GM13976 (cell line): ENCODE results near the gene RPL36AL.

Source experiments
- DNase-seq: peaks from one replicate; pipeline ENCODE4 v3.0.0; 2012; ENCODE audit warnings: low spot score
- in situ Hi-C: fragments of 300-500 bp; cut with MboI; formaldehyde crosslinking; loops from one replicate; pipeline ENCODE4 v1.12.0; 2022; ENCODE audit warnings: low sequenced_read_pairs, mixed read lengths, inconsistent platforms; ENCODE audit not compliant: unreplicated experiment
- TF ChIP-seq, protein P1 (sequence below): IDR thresholded peaks from 2 replicates; pipeline ENCODE4 v1.5.1; 2012; ENCODE audit warnings: borderline replicate concordance, mild to moderate bottlenecking; ENCODE audit not compliant: insufficient read depth; ENCODE audit errors: extremely low read depth, missing control alignments, control extremely low read depth

Gene RPL36AL

DNA sequence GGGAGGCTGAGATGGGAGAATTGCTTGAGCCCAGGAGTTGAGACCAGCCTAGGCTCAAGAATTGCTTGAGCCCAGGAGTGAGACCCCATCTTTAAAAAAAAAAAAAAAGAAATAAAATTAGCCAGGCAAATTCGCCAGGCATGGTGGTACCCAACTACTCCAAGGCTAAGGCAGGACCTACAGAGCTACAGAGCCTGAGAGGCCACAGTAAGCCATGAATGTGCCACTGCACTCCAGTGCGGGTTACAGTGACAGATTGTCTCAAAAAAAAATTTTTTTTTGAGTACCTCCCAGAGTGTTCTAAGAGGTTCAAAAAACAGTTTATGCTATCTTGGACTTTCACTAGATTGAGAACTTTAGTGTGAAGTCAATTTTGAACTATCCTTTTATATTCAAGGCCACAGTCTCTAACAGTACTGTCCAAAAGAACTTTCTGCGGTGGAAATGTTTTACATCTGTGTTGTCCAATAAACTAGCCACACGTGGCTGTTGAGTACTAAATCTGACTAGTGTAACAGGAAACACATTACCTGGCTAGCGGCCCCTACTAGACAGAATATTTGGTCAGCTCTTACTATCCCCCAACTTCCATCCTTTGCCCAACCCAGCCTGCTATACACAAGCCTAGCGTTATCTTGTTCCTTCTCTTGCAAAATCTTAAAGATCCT, 2.4 kb downstream of the RPL36AL start:
- in situ Hi-C loops: no loop called here
- no peak for DNase-seq
- TF ChIP-seq, protein P1, sequence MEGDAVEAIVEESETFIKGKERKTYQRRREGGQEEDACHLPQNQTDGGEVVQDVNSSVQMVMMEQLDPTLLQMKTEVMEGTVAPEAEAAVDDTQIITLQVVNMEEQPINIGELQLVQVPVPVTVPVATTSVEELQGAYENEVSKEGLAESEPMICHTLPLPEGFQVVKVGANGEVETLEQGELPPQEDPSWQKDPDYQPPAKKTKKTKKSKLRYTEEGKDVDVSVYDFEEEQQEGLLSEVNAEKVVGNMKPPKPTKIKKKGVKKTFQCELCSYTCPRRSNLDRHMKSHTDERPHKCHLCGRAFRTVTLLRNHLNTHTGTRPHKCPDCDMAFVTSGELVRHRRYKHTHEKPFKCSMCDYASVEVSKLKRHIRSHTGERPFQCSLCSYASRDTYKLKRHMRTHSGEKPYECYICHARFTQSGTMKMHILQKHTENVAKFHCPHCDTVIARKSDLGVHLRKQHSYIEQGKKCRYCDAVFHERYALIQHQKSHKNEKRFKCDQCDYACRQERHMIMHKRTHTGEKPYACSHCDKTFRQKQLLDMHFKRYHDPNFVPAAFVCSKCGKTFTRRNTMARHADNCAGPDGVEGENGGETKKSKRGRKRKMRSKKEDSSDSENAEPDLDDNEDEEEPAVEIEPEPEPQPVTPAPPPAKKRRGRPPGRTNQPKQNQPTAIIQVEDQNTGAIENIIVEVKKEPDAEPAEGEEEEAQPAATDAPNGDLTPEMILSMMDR: no peak

DNA sequence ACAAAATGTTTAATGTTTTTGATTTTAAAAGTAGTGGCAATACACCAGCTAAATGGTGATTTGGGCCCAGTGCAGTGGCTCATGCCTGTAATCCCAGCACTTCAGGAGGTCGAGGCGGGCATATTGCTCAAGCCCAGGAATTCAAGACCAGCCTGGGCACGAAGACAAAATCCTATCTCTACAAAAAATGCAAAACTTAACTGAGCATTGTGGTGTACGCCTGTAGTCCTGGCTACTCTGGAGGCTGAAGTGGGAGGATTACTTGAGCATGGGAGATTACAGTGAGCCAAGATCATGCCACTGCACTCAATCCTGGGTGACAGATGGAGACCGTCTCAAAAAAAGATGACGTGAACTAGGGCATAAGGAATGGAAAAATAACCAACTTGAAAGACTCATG, 4.7 kb downstream of the RPL36AL start:
- in situ Hi-C loops: no loop called here
- DNase-seq: no peak
- TF ChIP-seq, protein P1: no peak

DNA sequence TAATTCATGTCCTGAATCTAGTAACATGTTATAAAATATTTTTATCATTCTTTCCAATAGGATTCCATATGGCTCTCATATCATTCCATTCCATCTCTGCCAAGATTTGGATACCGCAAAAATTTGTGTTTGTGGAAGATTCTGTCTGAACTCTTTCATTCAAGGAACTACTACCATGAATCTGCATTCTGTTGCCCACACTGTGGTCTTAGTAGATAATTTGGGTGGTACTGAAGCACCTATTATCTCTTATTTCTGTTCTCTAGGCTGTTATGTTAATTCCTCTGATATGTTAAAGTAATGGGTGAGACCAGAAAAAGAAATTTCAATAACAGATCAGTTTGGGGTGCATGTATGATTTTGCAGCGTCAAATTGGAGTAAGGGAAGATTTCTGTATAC, 6.2 kb downstream of the RPL36AL start:
- DNase-seq: no peak
- in situ Hi-C loops: no loop called here
- TF ChIP-seq, protein P1: no peak

DNA sequence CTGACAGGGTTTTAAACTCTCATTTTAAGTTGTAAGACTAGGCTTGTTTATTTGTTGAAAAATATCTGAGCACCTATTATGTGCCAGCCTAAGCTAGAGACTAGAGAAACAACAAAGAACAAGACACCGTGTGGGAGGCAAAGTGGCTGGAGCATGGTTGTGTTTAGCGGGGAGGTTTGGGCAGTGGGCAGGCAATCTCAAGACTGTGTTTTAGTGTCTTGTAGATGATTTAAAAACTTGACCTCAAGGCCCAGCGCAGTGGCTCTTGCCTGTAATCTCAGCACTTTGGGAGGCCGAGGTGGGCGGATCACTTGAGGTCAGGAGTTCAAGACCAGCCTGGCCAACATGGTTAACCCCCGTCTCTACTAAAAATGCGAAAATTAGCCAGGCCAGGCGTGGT, 7.8 kb downstream of the RPL36AL start:
- no peak for DNase-seq
- in situ Hi-C loops: no loop called here
- TF ChIP-seq, protein P1: no peak

DNA sequence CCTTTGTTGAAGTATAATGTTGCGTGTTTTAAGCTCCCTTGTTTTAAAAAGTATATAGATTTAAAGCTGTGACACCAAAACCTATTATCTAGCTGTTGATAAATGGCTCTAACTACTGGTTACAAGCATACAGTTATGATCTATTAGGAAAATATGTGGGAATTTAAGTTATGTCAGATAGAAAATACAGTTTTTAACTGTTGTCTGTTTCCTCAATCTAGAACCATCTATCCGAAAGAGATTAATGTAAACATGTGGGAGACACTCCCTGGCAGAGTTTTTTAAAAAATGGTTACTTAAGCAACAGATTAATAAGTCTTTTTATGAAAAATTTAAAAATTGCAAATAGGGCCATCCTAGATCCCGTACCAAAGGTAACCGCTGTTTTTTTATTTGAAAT, 8.2 kb downstream of the RPL36AL start:
- DNase-seq: no peak
- in situ Hi-C loops: no loop called here
- TF ChIP-seq, protein P1: no peak

DNA sequence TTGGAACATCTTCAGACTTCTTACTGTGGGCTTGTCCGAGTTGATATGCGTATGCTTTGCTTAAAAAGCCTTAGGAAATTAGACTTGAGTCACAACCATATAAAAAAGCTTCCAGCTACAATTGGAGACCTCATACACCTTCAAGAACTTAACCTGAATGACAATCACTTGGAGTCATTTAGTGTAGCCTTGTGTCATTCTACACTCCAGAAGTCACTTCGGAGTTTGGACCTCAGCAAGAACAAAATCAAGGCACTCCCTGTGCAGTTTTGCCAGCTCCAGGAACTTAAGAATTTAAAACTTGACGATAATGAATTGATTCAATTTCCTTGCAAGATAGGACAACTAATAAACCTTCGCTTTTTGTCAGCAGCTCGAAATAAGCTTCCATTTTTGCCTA, 12.8 kb downstream of the RPL36AL start:
- TF ChIP-seq, protein P1: no peak
- no peak for DNase-seq
- in situ Hi-C loops: no loop called here
